ENCODE results near the gene GRHL3. TPM values are rescaled to one million over a fixed set of nuclear protein-coding genes. Genes with fewer than 3 reads are reported as not detected.

Gene GRHL3
- total RNA-seq, 2 donors from 2014 or later: 8.1 to 8.4 TPM

DNA sequence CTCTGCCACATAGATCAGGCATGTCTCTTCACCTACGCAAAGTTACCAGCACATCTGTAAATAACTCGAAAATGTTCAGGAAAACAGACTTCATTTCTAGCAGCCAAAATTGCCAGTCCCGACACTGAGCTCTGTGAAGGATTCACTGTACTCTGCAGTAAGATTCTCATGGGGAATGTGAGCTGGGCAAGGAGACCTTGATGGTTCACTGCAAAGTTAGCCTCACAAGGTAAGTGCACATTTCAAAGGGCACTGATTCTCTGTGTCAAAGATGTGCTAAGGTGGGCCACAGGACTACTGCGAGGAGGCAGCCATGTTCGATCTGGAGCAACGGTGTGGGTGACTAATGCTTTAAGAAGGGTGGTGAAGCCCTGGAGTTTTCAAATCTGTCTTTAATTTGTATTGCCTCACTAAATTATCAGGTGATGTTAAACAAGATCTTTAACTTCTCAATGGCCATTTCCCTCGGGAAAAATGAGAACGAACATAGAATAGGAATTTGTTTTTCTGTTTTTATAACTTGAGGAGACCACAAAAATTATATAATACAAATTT, 69.3 kb downstream of the GRHL3 start:
- no peak for DNase-seq (ENCODE audit: low spot score)
- 93% methylated on average over 8 of the region's 8 CpGs for WGBS
- no peaks in the 10 kb centered on the region for H3K27me3 ChIP-seq (replicated peaks; ENCODE audit: insufficient read depth)
- H3K4me1 ChIP-seq (replicated peaks): peaks cover 2% of the 10 kb centered on the region
- no peaks in the 10 kb centered on the region for H3K9me3 ChIP-seq
- intact Hi-C loops (cut with DNase I): loop anchor here (10.0 kb wide), 1 partner anchor 314 kb away; no protein-coding TSS in a partner anchor
- TF ChIP-seq, protein P1, sequence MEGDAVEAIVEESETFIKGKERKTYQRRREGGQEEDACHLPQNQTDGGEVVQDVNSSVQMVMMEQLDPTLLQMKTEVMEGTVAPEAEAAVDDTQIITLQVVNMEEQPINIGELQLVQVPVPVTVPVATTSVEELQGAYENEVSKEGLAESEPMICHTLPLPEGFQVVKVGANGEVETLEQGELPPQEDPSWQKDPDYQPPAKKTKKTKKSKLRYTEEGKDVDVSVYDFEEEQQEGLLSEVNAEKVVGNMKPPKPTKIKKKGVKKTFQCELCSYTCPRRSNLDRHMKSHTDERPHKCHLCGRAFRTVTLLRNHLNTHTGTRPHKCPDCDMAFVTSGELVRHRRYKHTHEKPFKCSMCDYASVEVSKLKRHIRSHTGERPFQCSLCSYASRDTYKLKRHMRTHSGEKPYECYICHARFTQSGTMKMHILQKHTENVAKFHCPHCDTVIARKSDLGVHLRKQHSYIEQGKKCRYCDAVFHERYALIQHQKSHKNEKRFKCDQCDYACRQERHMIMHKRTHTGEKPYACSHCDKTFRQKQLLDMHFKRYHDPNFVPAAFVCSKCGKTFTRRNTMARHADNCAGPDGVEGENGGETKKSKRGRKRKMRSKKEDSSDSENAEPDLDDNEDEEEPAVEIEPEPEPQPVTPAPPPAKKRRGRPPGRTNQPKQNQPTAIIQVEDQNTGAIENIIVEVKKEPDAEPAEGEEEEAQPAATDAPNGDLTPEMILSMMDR (IDR thresholded peaks at IDR 0.05): no peak
- TF ChIP-seq POLR2A (IDR thresholded peaks at IDR 0.05): no peak
- TF ChIP-seq POLR2AphosphoS5 (IDR thresholded peaks at IDR 0.05): no peak
- no peak overlapping the region for H3K4me3 ChIP-seq
- peak overlapping the region in 1 of 2 donors; percentile 83 for H3K27ac ChIP-seq
- H3K36me3 ChIP-seq: no peaks in the 10 kb centered on the region

DNA sequence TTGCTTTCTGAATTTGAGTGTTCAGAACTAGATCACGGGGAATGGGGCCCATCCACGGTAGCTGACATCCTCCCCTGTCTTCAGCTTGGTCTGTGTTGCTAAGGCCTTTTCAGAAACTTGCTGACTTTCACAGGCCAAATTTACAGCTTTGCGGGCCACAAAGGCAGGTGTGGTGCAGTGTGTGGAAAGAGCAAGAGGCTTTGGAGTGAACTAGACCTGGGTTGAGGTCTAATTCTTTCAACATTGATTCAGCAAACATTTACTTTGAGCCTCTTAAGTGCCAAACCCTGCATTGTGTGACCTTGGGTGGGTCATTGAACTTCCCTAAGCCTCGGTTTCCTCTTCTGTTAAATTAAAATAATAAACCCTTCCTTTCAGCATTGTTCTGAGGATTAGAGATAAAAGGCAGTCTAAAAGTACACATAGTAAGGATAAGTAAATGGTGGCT, 70.1 kb downstream of the GRHL3 start:
- Histone ChIP-seq H3K4me3 (no peak overlapping the region), H3K9me3 (no peaks in the 10 kb centered on the region), H3K36me3 (no peaks in the 10 kb centered on the region), H3K27ac (peak overlapping the region; percentile 59 to 83), H3K4me1 (replicated peaks) (peaks cover 7% of the 10 kb centered on the region), H3K27me3 (replicated peaks; ENCODE audit: insufficient read depth) (no peaks in the 10 kb centered on the region)
- intact Hi-C loops (cut with DNase I): loop anchor here (10.0 kb wide), 1 partner anchor 314 kb away; no protein-coding TSS in a partner anchor
- no peak for DNase-seq (ENCODE audit: low spot score)
- TF ChIP-seq, protein P1 (IDR thresholded peaks at IDR 0.05): no peak
- WGBS: 68% methylated on average over 4 of the region's 4 CpGs

DNA sequence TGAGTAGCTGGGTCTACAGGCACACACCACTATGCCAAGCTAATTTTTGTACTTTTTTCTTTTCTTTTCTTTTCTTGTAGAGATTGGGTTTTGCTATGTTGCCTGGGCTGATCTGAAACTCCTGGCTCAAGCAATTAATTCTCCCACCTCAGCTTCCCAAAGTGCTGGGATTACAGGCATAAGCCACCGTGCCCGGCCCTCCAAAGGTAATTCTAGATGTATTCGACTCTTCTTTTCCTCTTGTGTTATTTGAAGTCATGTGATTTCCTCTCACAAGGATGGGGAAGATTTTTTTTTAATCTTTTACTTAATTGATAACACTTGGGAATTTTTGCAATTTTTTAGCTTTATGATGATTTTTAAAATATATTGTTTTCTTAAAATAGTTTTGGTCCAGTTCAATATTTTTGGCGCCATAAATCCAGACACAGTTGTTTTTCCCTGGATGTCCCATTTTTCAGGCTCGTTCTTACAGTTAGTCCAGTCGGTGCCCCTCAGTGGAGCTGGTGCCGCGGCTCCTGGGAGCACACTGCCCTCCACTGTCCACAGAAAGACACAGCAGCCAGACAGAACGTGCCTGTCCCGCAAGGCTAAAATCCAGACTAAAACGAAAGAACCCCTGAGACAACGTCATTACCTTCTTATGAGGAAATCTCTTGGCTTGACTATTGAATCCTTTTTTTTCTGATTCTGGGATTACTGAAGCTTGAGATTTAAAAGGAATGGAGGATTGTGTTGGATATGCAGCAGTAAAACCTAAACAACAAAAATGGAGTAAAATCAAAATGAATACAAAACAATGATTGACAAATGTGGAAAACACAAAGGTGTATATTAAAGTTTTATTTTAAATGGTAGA, 72.0 kb downstream of the GRHL3 start:
- Histone ChIP-seq H3K36me3 (no peaks in the 10 kb centered on the region), H3K4me3 (peak overlapping the region in 1 of 2 donors; percentile 16), H3K9me3 (no peaks in the 10 kb centered on the region), H3K27me3 (replicated peaks; ENCODE audit: insufficient read depth) (no peaks in the 10 kb centered on the region), H3K27ac (peak overlapping the region; percentile 83 to 84), H3K4me1 (replicated peaks) (peaks cover 7% of the 10 kb centered on the region)
- 9% methylated on average over 12 of the region's 12 CpGs for WGBS
- intact Hi-C loops (cut with DNase I): no loop called here
- peak; percentile 68 for TF ChIP-seq POLR2AphosphoS5 (IDR thresholded peaks at IDR 0.05)
- TF ChIP-seq POLR2A (IDR thresholded peaks at IDR 0.05): no peak
- TF ChIP-seq, protein P1 (IDR thresholded peaks at IDR 0.05): peak; percentile 63 to 98 (median 92)
- DNase-seq (ENCODE audit: low spot score): peak; percentile 81

DNA sequence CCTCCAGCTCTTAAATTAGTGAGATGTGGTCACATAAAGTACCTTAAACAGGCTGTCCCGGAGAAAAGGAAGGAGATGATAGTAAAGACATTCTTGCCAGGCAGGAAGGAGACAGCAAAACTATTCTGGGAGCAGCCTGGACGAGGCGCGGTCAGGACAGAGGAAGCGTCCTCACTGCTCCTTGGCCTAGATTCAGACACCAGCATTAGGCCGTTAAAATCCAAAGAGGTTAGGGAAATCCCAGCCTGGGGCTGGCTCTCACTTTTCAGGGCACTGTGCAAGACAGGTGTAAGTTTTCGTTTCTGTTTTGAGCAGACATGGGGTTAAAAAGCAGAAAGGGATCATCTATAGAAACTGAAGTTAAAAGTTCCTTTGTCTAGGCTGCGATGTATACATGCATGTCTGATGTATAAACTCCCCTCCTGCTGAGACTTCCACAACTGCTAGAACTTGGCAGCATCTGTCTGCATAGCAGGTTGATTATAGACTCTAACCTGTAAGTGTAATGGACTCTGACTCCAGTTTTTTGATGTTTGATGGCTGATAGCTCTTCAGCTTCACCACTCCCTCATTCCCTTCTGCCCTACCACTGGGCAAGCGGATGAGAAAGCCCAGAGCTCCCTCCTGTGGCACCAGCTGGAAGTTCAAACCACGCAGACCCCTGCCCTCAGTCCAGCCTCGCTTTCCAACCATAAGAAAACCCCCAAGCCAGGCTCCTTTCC, 72.9 kb downstream of the GRHL3 start:
- peaks cover 7% of the 10 kb centered on the region for H3K4me1 ChIP-seq (replicated peaks)
- no peaks in the 10 kb centered on the region for H3K9me3 ChIP-seq
- intact Hi-C loops (cut with DNase I): loop anchor here (1.0 kb wide), 1 partner anchor 190 kb away; no protein-coding TSS in a partner anchor
- H3K4me3 ChIP-seq: peak overlapping the region in 1 of 2 donors; percentile 16
- H3K36me3 ChIP-seq: no peaks in the 10 kb centered on the region
- peak; percentile 70 for DNase-seq (ENCODE audit: low spot score)
- 19% methylated on average over 11 of the region's 11 CpGs for WGBS
- no peaks in the 10 kb centered on the region for H3K27me3 ChIP-seq (replicated peaks; ENCODE audit: insufficient read depth)
- H3K27ac ChIP-seq: peak overlapping the region; percentile 83 to 84
- TF ChIP-seq, protein P1 (IDR thresholded peaks at IDR 0.05): peak; percentile 19 to 90 (median 80)
- TF ChIP-seq POLR2A (IDR thresholded peaks at IDR 0.05) (no peak), POLR2AphosphoS5 (IDR thresholded peaks at IDR 0.05) (peak; percentile 7)

All from prostate gland (tissue), 2 donors.